SH-SY5Y (cell line): Measurements from ENCODE around the gene NR1H4.

Experiments
- GATA2 ChIP-seq: IDR thresholded peaks from 2 replicates; pipeline ENCODE4 v1.6.1; 2011; ENCODE audit warnings: mild to moderate bottlenecking, low read depth, low read length
- GATA3 ChIP-seq: IDR thresholded peaks from 2 replicates; pipeline ENCODE4 v1.6.1; 2011; ENCODE audit warnings: low read depth, mild to moderate bottlenecking, low read length, moderate library complexity

The NR1H4 gene

DNA sequence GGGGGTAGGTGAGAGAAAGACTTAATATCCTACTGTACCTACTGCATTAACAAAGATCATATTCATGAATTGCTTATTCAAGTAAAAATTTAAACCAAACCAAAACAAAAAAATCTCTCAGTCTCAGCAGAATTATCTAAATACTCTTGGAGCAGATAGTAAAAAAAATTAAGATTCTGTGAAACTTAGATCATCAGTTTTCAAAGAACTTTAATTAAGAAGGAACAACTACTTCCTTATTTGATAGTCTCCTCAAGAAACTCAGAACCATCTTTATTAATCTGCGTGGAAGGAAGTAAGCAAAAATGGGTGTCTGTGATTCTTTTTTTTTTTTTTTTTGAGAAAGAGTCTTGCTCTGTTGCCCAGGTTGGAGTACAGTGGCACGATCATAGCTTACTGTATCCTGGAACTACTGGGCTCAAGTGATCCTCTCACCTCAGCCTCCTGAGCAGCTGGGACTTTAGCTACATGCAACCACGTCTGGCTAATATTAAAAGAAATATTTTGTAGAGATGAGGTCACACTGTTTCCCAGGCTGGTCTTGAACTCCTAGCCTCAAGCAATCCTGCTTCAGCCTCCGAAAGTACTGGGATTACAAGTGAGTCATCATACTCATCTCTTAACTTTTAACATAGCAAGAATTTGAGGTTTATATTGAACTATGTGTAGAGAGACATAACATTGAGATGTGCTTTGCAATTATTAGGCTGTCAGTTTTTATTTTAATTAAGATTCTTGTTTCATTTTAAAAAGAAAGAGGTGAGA lies 137.2 kb downstream of the NR1H4 start:
- TF ChIP-seq GATA3 (no peak), GATA2 (no peak)

DNA sequence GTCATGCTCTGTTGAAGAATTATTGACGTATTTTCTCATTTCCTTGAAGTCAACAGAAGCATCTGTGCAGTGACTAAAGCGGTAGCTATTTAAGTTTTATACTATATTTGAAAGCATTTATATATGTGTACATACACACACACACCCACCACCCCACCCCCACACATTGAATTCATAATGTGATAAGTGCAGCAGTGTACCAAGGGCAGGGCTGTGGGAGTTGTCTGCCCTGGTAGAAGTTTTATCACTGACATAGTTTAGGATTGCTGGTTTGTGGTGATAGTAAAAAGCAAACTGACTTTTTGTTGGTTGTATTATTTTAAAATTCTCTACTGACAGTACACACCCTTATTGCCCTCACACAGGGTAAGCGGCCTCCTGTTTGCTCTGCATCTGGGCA lies 138.9 kb downstream of the NR1H4 start:
- no peak for TF ChIP-seq GATA3
- no peak for TF ChIP-seq GATA2
